HepG2 (cell line): ENCODE results near the gene GALNT11. TPM values are rescaled to one million over a fixed set of nuclear protein-coding genes. Genes with fewer than 3 reads are reported as not detected.

Source experiments
- ARID2 ChIP-seq: sonication (generic); formaldehyde crosslinking; IDR thresholded peaks from 2 replicates; pipeline ENCODE4 v1.8.1; 2022; ENCODE audit warnings: mild to moderate bottlenecking, missing genetic modification reagents, borderline replicate concordance
- FOXC1 ChIP-seq: sonication (generic); formaldehyde crosslinking; IDR thresholded peaks from 2 replicates; pipeline ENCODE4 v1.8.0; 2022; ENCODE audit warnings: mild to moderate bottlenecking, missing genetic modification reagents, borderline replicate concordance
- MXD1 ChIP-seq: sonication (generic); formaldehyde crosslinking; IDR thresholded peaks from 2 replicates; pipeline ENCODE4 v1.4.0; 2020; ENCODE audit warnings: mild to moderate bottlenecking, missing genetic modification reagents
- PCBP2 ChIP-seq: fragments of 200-400 bp; formaldehyde crosslinking; optimal IDR thresholded peaks from 2 replicates; pipeline ENCODE3; 2018; ENCODE audit warnings: low read length, low read depth; ENCODE audit not compliant: poor library complexity, severe bottlenecking
- REST ChIP-seq, 2 experiments: IDR thresholded peaks; 2 replicates each; pipeline ENCODE4 v1.6.1; 2011 to 2012; ENCODE audit warnings: low read length in 2 of 2, borderline replicate concordance in 1 of 2, low read depth in 1 of 2, mild to moderate bottlenecking in 1 of 2, moderate library complexity in 1 of 2
- RXRB ChIP-seq: IDR thresholded peaks from 2 replicates; pipeline ENCODE4 v1.6.1; 2016; ENCODE audit warnings: borderline replicate concordance, missing genetic modification reagents, missing compliant biosample characterization
- ZBTB20 ChIP-seq: sonication (generic); formaldehyde crosslinking; IDR thresholded peaks from 2 replicates; pipeline ENCODE4 v1.8.1; 2023; ENCODE audit warnings: missing genetic modification reagents, low read depth, mild to moderate bottlenecking, borderline replicate concordance
- ZNF205 ChIP-seq: IDR thresholded peaks from 2 replicates; pipeline ENCODE4 v1.6.1; 2018; ENCODE audit warnings: missing biosample characterization, missing genetic modification reagents
- ZNF792 ChIP-seq: IDR thresholded peaks from 2 replicates; pipeline ENCODE4 v1.6.1; 2016
- polyA plus RNA-seq, 8 experiments: library from polyadenylated mRNA; depleted of rRNA in 3 of 8; stranded (reverse) in 7 of 8; unstranded in 1 of 8; fragments of >200 nt; fragmentation: Illumina TruSeq in 4 of 8; extraction: Trizol in 4 of 8; gene quantifications; 2 replicates each; pipeline versions ENCODE4 v1.2.1 to v1.2.3, GENCODE V29; 2011 to 2016; ENCODE audit warnings: low read depth in 4 of 8, missing spikeins in 1 of 8, mixed read lengths in 1 of 8; ENCODE audit not compliant: insufficient read depth in 1 of 8
- total RNA-seq, 5 experiments: library from RNA; depleted of rRNA; stranded (reverse); fragments of >200 nt; fragmentation: Illumina TruSeq; extraction: Trizol; gene quantifications; 2 replicates each; pipeline ENCODE4 v1.2.3, GENCODE V29; 2016; ENCODE audit warnings: low read depth in 1 of 5

GALNT11 gene
- total and polyA plus RNA-seq, 2 of the 13 experiments (the other 11 are each of a cell fraction or from before 2014, with no cell fraction given): 9.3 to 16.3 TPM

DNA sequence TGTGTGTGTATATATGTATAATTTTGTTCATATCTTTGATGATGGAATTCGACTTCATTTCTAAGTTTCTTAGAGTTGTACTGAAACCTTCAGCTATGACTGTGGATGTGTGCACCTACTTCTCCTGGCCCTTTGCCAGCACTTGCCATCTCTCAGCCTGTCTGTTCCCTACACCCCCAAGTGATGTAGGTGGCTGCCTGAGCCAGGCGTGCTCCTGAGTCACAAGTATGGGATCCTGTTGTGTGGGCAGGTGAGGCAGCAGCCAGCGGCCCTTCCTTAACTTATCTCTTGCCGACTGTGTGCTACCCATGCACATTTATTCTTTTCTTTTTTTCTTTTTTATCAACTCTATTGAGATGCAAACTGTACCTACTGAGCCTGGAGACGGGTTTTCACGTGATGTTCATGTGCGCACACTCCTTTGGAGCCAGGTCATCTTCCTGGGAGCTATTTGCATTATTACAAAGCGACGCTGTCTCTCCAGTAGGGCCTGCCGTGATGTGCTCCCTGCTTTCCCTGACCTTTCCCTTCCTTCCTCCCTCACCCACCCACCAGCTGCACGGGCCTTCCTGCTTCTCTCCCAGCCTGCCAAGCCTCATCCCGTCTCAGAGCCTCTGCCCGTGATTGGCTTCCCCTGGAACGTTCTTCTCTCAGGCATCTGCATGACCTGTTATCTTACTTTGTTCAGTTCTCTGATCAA, 31.3 kb upstream of the GALNT11 start (continued):
- TF ChIP-seq PCBP2: no peak
- TF ChIP-seq ARID2 (CRISPR knock-in tag): no peak
- TF ChIP-seq MXD1: no peak
- TF ChIP-seq ZNF792 (CRISPR knock-in tag): no peak
- TF ChIP-seq REST (IDR thresholded peaks at IDR 0.05; ENCODE audit: borderline replicate concordance in 1 of 2, low read depth in 1 of 2, low read length in 2 of 2): no peak
- TF ChIP-seq ZNF205: no peak
- 0 out of 2 replicates have a peak, but pooled peaks have one; percentile 12 for TF ChIP-seq RXRB
- no peak for TF ChIP-seq FOXC1 (CRISPR knock-in tag)
- TF ChIP-seq ZBTB20: no peak
